H9 (cell line): ENCODE data around the gene JARID2. TPM values are rescaled to one million over a fixed set of nuclear protein-coding genes. Genes with fewer than 3 reads are reported as not detected.

ENCODE experiments used
- DNase-seq: peaks from one replicate; pipeline ENCODE4 v3.0.0-alpha.2; 2017
- H2AFZ ChIP-seq: one replicate; pipeline ENCODE4 v1.6.1; 2013; ENCODE audit warnings: mild to moderate bottlenecking, low read length, control low read depth, moderate library complexity
- H2AK5ac ChIP-seq: 2 replicates; pipeline ENCODE4 v1.6.1; 2013; ENCODE audit warnings: low read length, control low read depth, mixed read lengths; ENCODE audit not compliant: insufficient read length
- H2BK120ac ChIP-seq: one replicate; pipeline ENCODE4 v1.6.1; 2013; ENCODE audit warnings: low read depth, mild to moderate bottlenecking, low read length, control low read depth, inconsistent platforms; ENCODE audit not compliant: poor library complexity, severe bottlenecking
- H2BK12ac ChIP-seq: 2 replicates; pipeline ENCODE4 v1.6.1; 2013; ENCODE audit warnings: low read length, control low read depth, mixed read lengths, low read depth; ENCODE audit not compliant: insufficient read length
- H2BK15ac ChIP-seq: 2 replicates; pipeline ENCODE4 v1.6.1; 2013; ENCODE audit warnings: low read depth, low read length, control low read depth
- H2BK20ac ChIP-seq: one replicate; pipeline ENCODE4 v1.6.1; 2013; ENCODE audit warnings: low read depth, mild to moderate bottlenecking, low read length, control low read depth, inconsistent platforms; ENCODE audit not compliant: poor library complexity, severe bottlenecking
- H2BK5ac ChIP-seq: 2 replicates; pipeline ENCODE4 v1.6.1; 2013; ENCODE audit warnings: low read length, control low read depth, mixed read lengths; ENCODE audit not compliant: insufficient read length
- H3K14ac ChIP-seq: 2 replicates; pipeline ENCODE4 v1.6.1; 2013; ENCODE audit warnings: low read length, control low read depth; ENCODE audit not compliant: insufficient read depth
- H3K18ac ChIP-seq: 2 replicates; pipeline ENCODE4 v1.6.1; 2013; ENCODE audit warnings: low read depth, mild to moderate bottlenecking, mixed read lengths, low read length, control low read depth; ENCODE audit not compliant: insufficient read length
- H3K23ac ChIP-seq: 2 replicates; pipeline ENCODE4 v1.6.1; 2013; ENCODE audit warnings: low read length, control low read depth, mixed read lengths, low read depth; ENCODE audit not compliant: insufficient read length
- H3K23me2 ChIP-seq: 2 replicates; pipeline ENCODE4 v1.6.1; 2013; ENCODE audit warnings: low read depth, mild to moderate bottlenecking, mixed read lengths, low read length, control low read depth; ENCODE audit not compliant: insufficient read length, poor library complexity, severe bottlenecking
- H3K27ac ChIP-seq: 2 replicates; pipeline ENCODE4 v1.5.1; 2013; ENCODE audit warnings: low read length, control low read depth, mixed read lengths, low read depth; ENCODE audit not compliant: insufficient read length
- H3K27me3 ChIP-seq: 2 replicates; pipeline ENCODE4 v1.6.1; 2013; ENCODE audit warnings: low read length, control low read depth, inconsistent platforms; ENCODE audit not compliant: insufficient read depth
- H3K4ac ChIP-seq: 2 replicates; pipeline ENCODE4 v1.6.1; 2013; ENCODE audit warnings: low read depth, mild to moderate bottlenecking, control low read depth, inconsistent platforms, low read length, moderate library complexity
- H3K4me1 ChIP-seq: 2 replicates; pipeline ENCODE4 v1.6.1; 2013; ENCODE audit warnings: low read length, control low read depth, inconsistent platforms; ENCODE audit not compliant: insufficient read depth
- H3K4me2 ChIP-seq: 2 replicates; pipeline ENCODE4 v1.6.1; 2013; ENCODE audit warnings: low read length, control low read depth, mixed read lengths; ENCODE audit not compliant: insufficient read length, insufficient read depth
- H3K56ac ChIP-seq: 2 replicates; pipeline ENCODE4 v1.6.1; 2013; ENCODE audit warnings: low read depth, mild to moderate bottlenecking, mixed read lengths, low read length, control low read depth; ENCODE audit not compliant: insufficient read length
- H3K79me1 ChIP-seq: 2 replicates; pipeline ENCODE4 v1.6.1; 2013; ENCODE audit warnings: low read depth, mild to moderate bottlenecking, moderate library complexity, low read length, control low read depth, inconsistent platforms; ENCODE audit not compliant: insufficient read depth, poor library complexity, severe bottlenecking
- H3K79me2 ChIP-seq: 2 replicates; pipeline ENCODE4 v1.6.1; 2013; ENCODE audit warnings: low read length, control low read depth, inconsistent platforms; ENCODE audit not compliant: insufficient read depth
- H3K9ac ChIP-seq: 2 replicates; pipeline ENCODE4 v1.6.1; 2013; ENCODE audit warnings: low read length, control low read depth, mixed read lengths; ENCODE audit not compliant: insufficient read length; ENCODE audit errors: extremely low read depth
- H3K9me3 ChIP-seq: one replicate; pipeline ENCODE4 v1.6.1; 2013; ENCODE audit warnings: low read depth, low read length, inconsistent platforms; ENCODE audit not compliant: control insufficient read depth
- H3T11ph ChIP-seq: one replicate; pipeline ENCODE4 v1.6.1; 2013; ENCODE audit warnings: mild to moderate bottlenecking, low read length, control low read depth, inconsistent platforms
- H4K20me1 ChIP-seq: one replicate; pipeline ENCODE4 v1.6.1; 2013; ENCODE audit not compliant: control insufficient read depth, insufficient read length, insufficient read depth
- H4K5ac ChIP-seq: 2 replicates; pipeline ENCODE4 v1.6.1; 2013; ENCODE audit warnings: low read depth, mild to moderate bottlenecking, mixed read lengths, low read length, control low read depth; ENCODE audit not compliant: insufficient read length
- H4K8ac ChIP-seq: replicated peaks from 2 replicates; pipeline ENCODE4 v1.6.1; 2013; ENCODE audit warnings: low read length, control low read depth, mixed read lengths, low read depth; ENCODE audit not compliant: insufficient read length
- H4K91ac ChIP-seq: 2 replicates; pipeline ENCODE4 v1.6.1; 2013; ENCODE audit warnings: low read depth, mild to moderate bottlenecking, moderate library complexity, mixed read lengths, low read length, control low read depth; ENCODE audit not compliant: insufficient read length
- H3K27ac Mint-ChIP-seq, 3 experiments: 2 replicates in 2 of 3; 3 replicates in 1 of 3; pipeline ENCODE4 v1.8.0; 2020 to 2021; ENCODE audit warnings: mixed read lengths in 3 of 3, mild to moderate bottlenecking in 1 of 3, moderate library complexity in 1 of 3
- H3K27me3 Mint-ChIP-seq: 2 replicates; pipeline ENCODE4 v1.8.0; 2021; ENCODE audit warnings: low read depth, mild to moderate bottlenecking, moderate library complexity, mixed read lengths
- H3K36me3 Mint-ChIP-seq, 3 experiments: 2 replicates in 2 of 3; 3 replicates in 1 of 3; pipeline ENCODE4 v1.8.0; 2020 to 2021; ENCODE audit warnings: low read depth in 3 of 3, mixed read lengths in 3 of 3; ENCODE audit not compliant: insufficient read depth in 1 of 3
- H3K4me1 Mint-ChIP-seq, 2 experiments: 2 replicates each; pipeline ENCODE4 v1.8.0; 2020; ENCODE audit warnings: mixed read lengths in 2 of 2
- H3K4me3 Mint-ChIP-seq, 2 experiments: 2 replicates in 1 of 2; 3 replicates in 1 of 2; pipeline ENCODE4 v1.8.0; 2020 to 2021; ENCODE audit warnings: mild to moderate bottlenecking in 2 of 2, mixed read lengths in 2 of 2, moderate library complexity in 1 of 2
- H3K9me3 Mint-ChIP-seq, 2 experiments: 2 replicates in 1 of 2; 3 replicates in 1 of 2; pipeline ENCODE4 v1.8.0; 2020; ENCODE audit warnings: mild to moderate bottlenecking in 2 of 2, mixed read lengths in 2 of 2, moderate library complexity in 1 of 2
- CTCF ChIP-seq: fragments of 200-600 bp; sonication (generic); conservative IDR thresholded peaks from 3 replicates; pipeline ENCODE4 v1.8.0; 2021; ENCODE audit warnings: antibody characterized with exemption, mild to moderate bottlenecking
- WGBS: extraction: QIAGEN DNeasy Blood & Tissue Kit; methylation state at CpG from one replicate; pipeline ENCODE4 v1.1.7; 2013; ENCODE audit warnings: missing lambda C conversion rate, low lambda C conversion rate, mixed read lengths; ENCODE audit not compliant: insufficient read length; ENCODE audit errors: extremely low coverage; 5-methylcytosine and 5-hydroxymethylcytosine counted together
- total RNA-seq: library from RNA; stranded (reverse); gene quantifications from 2 replicates; pipeline ENCODE4 v1.2.1, GENCODE V29; 2021

The JARID2 gene
- total RNA-seq, 1 experiment from 2014 or later: 174 TPM

GRCh38 chr6:15419493-15419892, 173.6 kb downstream of the JARID2 start:
- Histone ChIP-seq H2BK15ac (no peak overlapping the region), H2AFZ (no peak overlapping the region), H2BK5ac (no peak overlapping the region), H3K4me2 (no peak overlapping the region), H2AK5ac (no peak overlapping the region), H3K27me3 (no peaks in the 10 kb centered on the region), H3K23me2 (no peaks in the 10 kb centered on the region), H3K4me1 (peaks cover 14% of the 10 kb centered on the region; the same call in 1 of the 2 replicates), H3K79me1 (peaks cover 3% of the 10 kb centered on the region), H4K8ac (no peak overlapping the region), H3K79me2 (peaks cover 69% of the 10 kb centered on the region), H3T11ph (no peak overlapping the region), H4K91ac (no peak overlapping the region), H2BK120ac (no peak overlapping the region), H4K20me1 (peaks cover 5% of the 10 kb centered on the region), H3K23ac (no peak overlapping the region), H3K14ac (no peak overlapping the region), H3K56ac (no peak overlapping the region), H2BK20ac (no peak overlapping the region), H3K27ac (no peak overlapping the region), H3K4ac (no peak overlapping the region), H3K9me3 (no peaks in the 10 kb centered on the region), H2BK12ac (no peak overlapping the region), H3K18ac (no peak overlapping the region), H3K9ac (no peak overlapping the region), H4K5ac (no peak overlapping the region)
- H3K9me3 Mint-ChIP-seq: peaks cover 16 to 25% of the 10 kb centered on the region in 2 experiments
- H3K27ac Mint-ChIP-seq: no peak overlapping the region
- H3K4me1 Mint-ChIP-seq: peaks cover 40% of the 10 kb centered on the region in 2 experiments
- TF ChIP-seq CTCF: no peak
- no peak overlapping the region for H3K4me3 Mint-ChIP-seq
- DNase-seq: no peak
- no peaks in the 10 kb centered on the region; the same call in 1 of the 2 replicates for H3K27me3 Mint-ChIP-seq
- H3K36me3 Mint-ChIP-seq: peaks cover 39 to 59% (median 43%) of the 10 kb centered on the region in 3 experiments
- WGBS: no CpG with 5 or more reads among the region's 2 CpGs
